Measurements from ENCODE around the gene PLXNC1. TPM values are rescaled to one million over a fixed set of nuclear protein-coding genes. Genes with fewer than 3 reads are reported as not detected.

Gene PLXNC1
- total RNA-seq, 1 donor from 2014 or later: 14.2 TPM

GRCh38 chr12:94165670-94166364, 17.4 kb downstream of the PLXNC1 start:
- H3K36me3 ChIP-seq: no peaks in the 10 kb centered on the region
- no peaks in the 10 kb centered on the region for H3K27me3 ChIP-seq
- intact Hi-C loops (cut with DNase I): no loop called here
- TF ChIP-seq POLR2A (IDR thresholded peaks at IDR 0.05): no peak
- no peak for TF ChIP-seq CTCF (IDR thresholded peaks at IDR 0.05)
- no peak for TF ChIP-seq POLR2AphosphoS5 (IDR thresholded peaks at IDR 0.05; ENCODE audit: insufficient read depth in 1 of 2, low read depth in 1 of 2)
- no peak overlapping the region for H3K4me3 ChIP-seq
- H3K9me3 ChIP-seq: no peaks in the 10 kb centered on the region
- peaks cover 6% of the 10 kb centered on the region for H3K4me1 ChIP-seq
- DNase-seq (ENCODE audit: extremely low spot score in 2 of 2): no peak
- H3K27ac ChIP-seq: no peak overlapping the region

- no peak overlapping the region for H3K27ac ChIP-seq
- DNase-seq (ENCODE audit: extremely low spot score in 2 of 2): no peak
- TF ChIP-seq CTCF (IDR thresholded peaks at IDR 0.05): no peak
- TF ChIP-seq POLR2A (IDR thresholded peaks at IDR 0.05): no peak
- TF ChIP-seq POLR2AphosphoS5 (IDR thresholded peaks at IDR 0.05; ENCODE audit: insufficient read depth in 1 of 2, low read depth in 1 of 2): no peak
- H3K27me3 ChIP-seq: no peaks in the 10 kb centered on the region
- no peaks in the 10 kb centered on the region for H3K36me3 ChIP-seq
- H3K9me3 ChIP-seq: no peaks in the 10 kb centered on the region
- peaks cover 6% of the 10 kb centered on the region for H3K4me1 ChIP-seq
- intact Hi-C loops (cut with DNase I): no loop called here
- no peak overlapping the region for H3K4me3 ChIP-seq
These were observed 18.8 kb downstream of the PLXNC1 start for GRCh38 chr12:94167071-94167755.

- Histone ChIP-seq H3K27ac (no peak overlapping the region), H3K27me3 (no peaks in the 10 kb centered on the region), H3K4me3 (no peak overlapping the region), H3K4me1 (peaks cover 6% of the 10 kb centered on the region), H3K36me3 (no peaks in the 10 kb centered on the region), H3K9me3 (no peaks in the 10 kb centered on the region)
- intact Hi-C loops (cut with DNase I): no loop called here
- DNase-seq (ENCODE audit: extremely low spot score in 2 of 2): no peak
- TF ChIP-seq POLR2A (IDR thresholded peaks at IDR 0.05) (no peak), CTCF (IDR thresholded peaks at IDR 0.05) (no peak), POLR2AphosphoS5 (IDR thresholded peaks at IDR 0.05; ENCODE audit: insufficient read depth in 1 of 2, low read depth in 1 of 2) (no peak)
These were observed 19.5 kb downstream of the PLXNC1 start for GRCh38 chr12:94167756-94168416.

GRCh38 chr12:94169495-94169894, 21.1 kb downstream of the PLXNC1 start:
- intact Hi-C loops (cut with DNase I): no loop called here
- H3K27me3 ChIP-seq: no peaks in the 10 kb centered on the region
- no peak for TF ChIP-seq POLR2AphosphoS5 (IDR thresholded peaks at IDR 0.05; ENCODE audit: insufficient read depth in 1 of 2, low read depth in 1 of 2)
- no peak for TF ChIP-seq POLR2A (IDR thresholded peaks at IDR 0.05)
- H3K27ac ChIP-seq: no peak overlapping the region
- H3K4me1 ChIP-seq: peaks cover 6% of the 10 kb centered on the region
- no peak overlapping the region for H3K4me3 ChIP-seq
- no peaks in the 10 kb centered on the region for H3K36me3 ChIP-seq
- DNase-seq (ENCODE audit: extremely low spot score in 2 of 2): no peak
- no peaks in the 10 kb centered on the region for H3K9me3 ChIP-seq

- Histone ChIP-seq H3K4me3 (no peak overlapping the region), H3K27me3 (no peaks in the 10 kb centered on the region), H3K27ac (no peak overlapping the region), H3K36me3 (no peaks in the 10 kb centered on the region), H3K4me1 (peaks cover 2% of the 10 kb centered on the region), H3K9me3 (no peaks in the 10 kb centered on the region)
- DNase-seq (ENCODE audit: extremely low spot score in 2 of 2): no peak
- intact Hi-C loops (cut with DNase I): no loop called here
- TF ChIP-seq CTCF (IDR thresholded peaks at IDR 0.05) (no peak), POLR2A (IDR thresholded peaks at IDR 0.05) (no peak), POLR2AphosphoS5 (IDR thresholded peaks at IDR 0.05; ENCODE audit: insufficient read depth in 1 of 2, low read depth in 1 of 2) (no peak)
These were observed 21.8 kb downstream of the PLXNC1 start for GRCh38 chr12:94169966-94170689.
